Tongue (tissue), 2 donors: ENCODE results near the gene SRSF7. TPM values are rescaled to one million over a fixed set of nuclear protein-coding genes. Genes with fewer than 3 reads are reported as not detected.

Experiments used
- DNase-seq: peaks from one replicate; pipeline ENCODE4 v3.0.0-alpha.2; 2015
- total RNA-seq: library from RNA; depleted of rRNA; stranded (reverse); fragments of >200 nt; gene quantifications from one replicate; pipeline ENCODE4 v1.2.3, GENCODE V29; 2014

Gene SRSF7
- total RNA-seq, 1 donor from 2014 or later = 113 TPM

DNA sequence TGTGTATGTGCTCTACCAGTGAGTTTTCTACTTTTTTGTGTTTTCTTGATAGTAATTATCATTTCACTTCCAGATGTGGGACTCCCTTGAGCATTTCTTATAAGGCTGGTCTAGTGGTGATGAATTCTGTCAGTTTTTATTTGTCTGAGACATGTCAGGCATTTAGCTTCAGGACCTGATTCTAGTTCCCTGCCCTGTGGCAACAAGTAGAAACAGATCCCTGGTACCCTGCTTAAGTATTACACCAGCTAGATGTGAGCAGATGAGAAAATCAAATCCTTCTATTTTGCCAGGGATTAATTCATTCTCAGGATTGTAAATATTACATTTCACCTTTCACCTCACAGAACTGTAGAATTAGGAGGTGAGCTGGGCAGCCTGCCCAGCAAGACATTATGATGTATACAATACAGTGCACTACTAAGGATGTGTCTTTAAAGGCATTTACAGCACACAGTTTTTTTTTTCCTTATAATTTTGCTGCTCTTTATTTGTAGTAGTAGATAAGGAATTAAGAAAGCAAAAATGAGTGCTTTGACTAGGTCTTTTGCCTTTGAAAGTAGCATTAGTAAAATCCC is 50.2 kb downstream of the SRSF7 start:
- DNase-seq = no peak

DNA sequence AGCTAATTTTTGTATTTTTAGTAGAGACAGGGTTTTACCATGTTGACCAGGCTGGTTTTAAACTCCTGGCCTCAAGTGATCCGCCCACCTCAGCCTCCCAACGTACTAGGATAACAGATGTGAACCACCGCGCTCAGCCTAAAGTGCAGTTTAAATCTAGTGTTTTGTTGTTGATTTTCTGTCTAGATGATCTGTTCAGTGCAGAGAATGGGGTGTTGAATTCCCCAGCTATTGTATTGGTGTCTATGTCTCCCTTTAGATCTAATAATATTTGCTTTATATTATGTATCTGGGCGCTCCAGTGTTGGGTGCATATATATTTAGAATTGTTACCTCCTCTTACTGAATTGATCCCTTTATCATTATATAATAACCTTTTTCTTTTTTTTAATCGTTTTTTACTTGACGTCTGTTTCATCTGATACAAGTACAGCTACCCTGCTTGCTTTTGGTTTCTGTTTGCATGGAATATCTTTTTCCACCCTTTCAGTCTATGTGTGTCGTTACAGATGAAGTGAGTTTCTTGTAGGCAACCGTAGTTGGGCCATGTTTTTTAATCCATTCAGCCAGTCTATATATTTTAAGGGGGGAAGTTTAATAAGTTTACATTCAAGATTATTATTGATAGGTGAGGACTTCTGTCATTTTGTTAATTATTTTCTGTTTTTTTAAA is 50.9 kb downstream of the SRSF7 start:
- DNase-seq = no peak

DNA sequence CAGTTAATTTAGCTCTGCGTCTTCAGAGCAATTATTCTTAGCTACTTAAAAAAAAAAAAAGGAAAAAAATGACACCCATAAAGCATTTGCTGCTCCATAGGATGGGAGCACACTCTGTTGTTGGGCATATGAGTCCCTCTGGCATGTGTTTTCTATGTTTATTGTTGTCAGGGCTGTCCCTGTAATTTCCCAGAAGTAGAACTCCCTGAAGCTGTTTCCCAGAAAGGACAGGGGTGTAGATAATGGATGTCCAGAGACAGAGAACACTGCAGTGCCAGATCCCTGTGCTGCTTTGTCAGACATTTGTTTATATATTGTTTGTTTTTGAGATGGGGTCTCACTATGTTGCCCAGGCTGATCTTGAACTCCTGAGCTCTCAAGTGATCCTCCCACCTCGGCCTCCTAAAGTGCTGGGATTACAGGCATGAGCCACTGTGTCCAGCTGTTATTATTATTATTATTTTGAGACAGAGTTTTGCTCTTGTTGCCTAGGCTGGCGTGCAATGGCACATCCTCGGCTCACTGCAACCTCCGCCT is 52.6 kb downstream of the SRSF7 start:
- DNase-seq = no peak

DNA sequence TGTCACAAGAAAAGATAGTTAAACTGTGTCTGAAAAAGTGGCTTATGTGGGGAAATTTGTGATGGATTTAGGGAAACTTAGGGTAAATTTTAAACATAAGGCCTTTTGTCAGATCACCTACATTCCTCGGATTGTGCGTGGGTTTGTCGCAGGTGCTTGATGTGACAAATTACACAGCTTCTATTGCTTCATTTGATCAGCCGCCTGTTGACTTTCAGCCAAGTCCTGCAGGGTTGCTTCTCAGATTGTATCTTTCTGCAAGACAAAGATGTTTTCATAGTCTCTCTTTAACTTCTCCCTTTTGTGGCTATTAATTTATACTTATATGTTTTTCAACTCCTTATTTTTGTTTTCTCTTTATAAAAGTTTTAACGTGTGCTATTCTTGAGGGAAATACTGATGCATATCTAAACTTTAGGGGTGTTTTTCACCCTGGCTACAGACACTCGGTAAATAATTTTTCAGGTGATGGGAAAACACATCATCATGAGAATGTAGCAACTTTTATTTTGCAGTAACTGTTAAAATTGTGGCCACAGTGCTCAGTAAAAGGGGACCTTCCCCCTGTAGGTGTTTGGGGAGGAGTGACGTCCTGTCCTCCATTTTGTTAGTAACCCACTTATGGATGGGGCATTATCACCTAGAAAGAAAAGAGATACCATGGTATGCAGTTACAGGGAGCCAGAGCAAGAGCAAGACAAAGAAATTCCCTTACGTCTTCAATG is 53.9 kb downstream of the SRSF7 start:
- DNase-seq = no peak

Other genes starting within 250 kb of the SRSF7 start
- 47.9 TPM for gene HNRNPLL, start 148.4 kb downstream of the SRSF7 start, total RNA-seq
- gene GALM, start 85.2 kb downstream of the SRSF7 start, total RNA-seq = 19.7 TPM
- gene GEMIN6, start 26.8 kb upstream of the SRSF7 start, total RNA-seq = 10.4 TPM
- 21.5 TPM for gene DHX57, start 124.6 kb upstream of the SRSF7 start, total RNA-seq
- gene MORN2, start 124.6 kb upstream of the SRSF7 start, total RNA-seq = 9.9 TPM
- 4.0 TPM for gene ARHGEF33, start 138.5 kb upstream of the SRSF7 start, total RNA-seq